ENCODE measurements around the gene CPT1B.

CPT1B gene

DNA sequence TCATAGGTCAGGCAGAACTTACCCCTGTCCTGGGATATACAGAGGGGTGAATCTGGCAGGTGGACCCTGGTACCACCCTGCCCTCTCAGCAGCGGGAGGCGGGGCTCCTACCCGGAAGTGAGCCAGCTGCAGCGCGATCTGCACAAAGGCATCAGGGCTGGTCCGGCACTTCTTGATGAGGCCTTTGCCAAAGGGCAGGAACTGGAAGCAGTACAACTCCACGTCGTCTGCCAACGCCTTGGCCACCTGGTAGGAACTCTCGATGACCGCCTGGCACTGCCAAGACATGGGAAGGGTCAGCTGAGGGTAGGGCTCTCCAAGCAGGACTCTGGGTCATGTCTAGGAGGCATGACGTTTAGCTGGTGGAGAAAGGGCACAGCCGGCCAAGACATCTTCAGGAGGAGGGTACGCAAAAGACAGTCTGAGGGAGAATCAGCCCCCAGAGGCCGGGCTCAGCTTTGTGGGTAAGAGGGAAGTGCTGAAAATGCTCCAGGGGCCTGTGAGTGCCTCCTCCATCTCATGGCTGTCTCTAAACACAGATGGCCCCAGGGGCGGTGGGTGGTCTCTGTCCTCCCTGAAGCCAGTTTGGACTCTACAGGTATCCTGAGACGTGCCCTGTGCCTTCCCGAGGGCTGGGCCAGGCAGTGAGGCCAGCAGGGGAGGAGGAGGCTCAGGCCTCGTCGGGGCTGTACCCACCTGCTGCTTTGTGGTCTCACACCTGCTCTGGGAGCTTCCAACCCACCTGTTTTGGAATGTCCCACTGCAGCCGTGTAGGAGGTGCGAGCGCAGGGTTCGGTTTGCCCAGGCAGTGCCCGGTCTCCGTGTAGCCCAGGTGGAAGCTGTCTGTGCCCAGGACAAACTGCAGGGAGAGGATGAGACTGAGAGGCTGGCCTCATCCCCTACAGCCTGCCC lies 6.7 kb downstream of the CPT1B start:
- no peak for DNase-seq (ENCODE audit: low read depth in 4 of 4, low spot score in 1 of 4)

DNA sequence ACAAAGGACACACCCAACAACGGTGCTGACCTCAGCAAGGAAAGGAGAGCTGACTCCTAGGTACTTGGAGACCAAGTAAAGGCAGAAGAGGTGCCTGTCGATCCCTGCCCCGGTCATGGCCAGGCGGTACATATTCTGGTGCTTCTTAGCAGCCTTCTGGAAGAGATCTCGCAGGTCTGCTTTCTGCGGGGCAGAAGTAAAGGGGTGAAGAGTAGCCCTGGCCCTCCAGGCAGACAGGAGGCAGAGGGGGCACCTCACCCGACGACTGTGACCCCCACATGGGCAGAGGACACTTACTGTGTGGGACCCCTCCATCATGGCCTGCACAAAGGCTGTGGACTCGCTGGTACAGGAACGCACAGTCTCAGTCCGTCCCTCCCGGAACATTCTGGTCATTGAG lies 7.4 kb downstream of the CPT1B start:
- DNase-seq (ENCODE audit: low read depth in 4 of 4, low spot score in 1 of 4): no peak

DNA sequence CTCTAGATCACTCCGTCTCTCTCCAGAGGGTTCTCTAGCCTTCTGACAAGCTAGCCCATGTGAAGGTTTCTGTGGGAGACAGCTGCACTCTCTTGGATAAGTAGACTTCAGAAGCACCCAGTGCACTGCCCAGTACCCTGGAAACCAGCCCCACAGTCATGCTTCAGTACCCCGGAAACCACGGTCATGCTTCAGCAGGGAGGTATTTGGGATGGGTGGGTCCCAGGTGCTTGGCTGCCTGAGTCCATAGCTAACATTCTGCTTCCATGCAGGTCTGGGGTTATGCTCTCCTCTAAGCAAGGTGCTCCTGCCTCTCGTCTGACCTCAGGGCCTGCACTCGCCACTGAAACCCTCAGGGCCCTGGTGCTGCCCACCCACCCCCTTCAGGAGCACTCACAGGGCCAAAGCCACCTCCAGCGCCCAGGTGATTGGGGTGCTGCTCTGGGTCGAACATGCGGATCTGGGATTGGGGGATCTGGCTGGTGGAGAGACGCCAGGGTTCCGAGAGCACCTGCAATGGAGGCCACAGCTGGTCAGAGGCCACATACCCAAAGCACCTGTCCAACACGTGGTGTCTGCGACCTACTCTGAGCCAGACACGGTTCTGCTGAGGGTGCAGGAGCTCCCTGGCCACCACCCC lies 8.2 kb downstream of the CPT1B start:
- no peak for DNase-seq (ENCODE audit: low read depth in 4 of 4, low spot score in 1 of 4)

DNA sequence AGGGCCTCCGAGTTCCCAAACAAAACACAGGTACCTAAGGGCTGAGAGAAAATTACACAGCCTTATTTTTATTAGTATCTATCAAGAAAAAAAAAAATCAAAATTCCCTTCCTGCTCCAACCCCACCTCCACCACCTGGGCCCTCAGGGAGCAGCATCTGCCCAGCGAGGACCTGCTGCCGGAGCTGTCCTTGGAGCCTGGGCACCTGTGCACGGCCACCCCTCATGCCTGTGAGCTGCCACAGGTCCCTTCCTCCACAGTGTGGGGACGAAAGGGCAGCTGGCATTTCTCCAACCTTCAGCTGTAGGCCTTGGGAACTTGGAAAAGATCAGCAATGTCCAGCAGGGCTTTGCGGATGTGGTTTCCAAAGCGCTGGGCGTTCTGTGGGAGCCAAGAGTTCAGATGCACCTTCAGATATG lies 9.2 kb downstream of the CPT1B start:
- DNase-seq (ENCODE audit: low read depth in 4 of 4, low spot score in 1 of 4): no peak

DNA sequence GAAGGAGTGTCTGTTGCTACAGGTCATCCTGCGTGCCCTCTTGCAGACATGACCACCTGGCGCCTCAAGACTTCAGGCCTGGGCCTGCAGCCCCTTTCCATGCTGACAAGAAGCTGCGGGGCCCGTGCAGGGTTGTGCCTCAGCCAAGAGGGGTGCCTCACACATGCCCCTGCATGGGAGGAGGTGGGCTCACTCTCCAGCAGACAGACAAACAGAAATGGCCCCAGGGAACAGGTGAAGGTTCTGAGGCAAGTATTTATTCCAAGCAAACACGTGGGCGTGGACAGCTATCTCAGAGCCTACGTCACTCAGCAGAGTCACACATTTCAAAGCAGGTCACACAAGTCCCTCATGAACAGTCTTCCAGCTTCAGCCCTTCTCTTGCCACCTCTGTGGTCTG lies 9.6 kb downstream of the CPT1B start:
- DNase-seq (ENCODE audit: low read depth in 4 of 4, low spot score in 1 of 4): no peak

DNA sequence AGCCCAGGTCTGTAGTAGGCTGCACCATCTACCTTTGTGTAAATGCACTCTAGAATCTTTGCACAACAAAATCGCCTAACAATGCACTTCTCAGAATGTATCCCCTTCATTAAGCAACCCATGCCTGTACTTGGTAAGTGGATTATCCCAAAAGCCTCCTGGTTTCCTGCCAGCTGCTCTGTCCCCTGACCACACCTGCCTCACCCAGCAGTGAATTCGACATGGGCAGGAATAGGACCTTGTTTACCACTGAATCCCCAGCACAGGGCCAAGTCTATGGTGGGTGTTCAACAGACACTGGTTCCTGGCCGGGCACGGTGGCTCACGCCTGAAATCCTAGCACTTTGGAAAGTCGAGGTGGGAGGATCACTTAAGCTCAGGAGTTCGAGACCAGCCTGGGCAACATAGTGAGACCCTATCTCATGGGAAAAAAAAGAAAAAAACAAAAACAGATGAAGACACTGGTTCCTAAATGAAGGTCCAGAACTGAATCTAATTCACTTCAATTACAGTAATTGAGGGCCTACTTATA lies 10.4 kb downstream of the CPT1B start:
- DNase-seq (ENCODE audit: low read depth in 4 of 4, low spot score in 1 of 4): no peak

DNA sequence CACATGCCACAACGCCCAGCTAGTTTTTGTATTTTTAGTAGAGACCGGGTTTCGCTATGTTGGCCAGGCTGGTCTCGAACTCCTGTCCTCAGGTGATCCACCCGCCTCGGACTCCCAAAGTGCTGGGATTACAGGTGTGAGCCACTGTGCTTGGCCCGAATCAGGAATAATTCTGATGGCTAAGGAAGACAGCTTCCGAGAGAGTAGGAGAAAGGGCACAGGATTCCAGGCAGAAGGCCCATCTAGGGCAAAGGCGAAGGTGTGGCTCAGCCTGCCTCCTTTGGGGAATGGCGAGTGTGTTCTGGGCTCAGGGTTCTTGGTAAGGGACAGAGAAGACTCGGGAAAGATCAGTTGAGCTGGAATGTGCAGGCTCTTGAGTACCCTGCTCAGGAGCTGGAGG lies 13.9 kb downstream of the CPT1B start:
- DNase-seq (ENCODE audit: low read depth in 4 of 4, low spot score in 1 of 4): no peak

DNA sequence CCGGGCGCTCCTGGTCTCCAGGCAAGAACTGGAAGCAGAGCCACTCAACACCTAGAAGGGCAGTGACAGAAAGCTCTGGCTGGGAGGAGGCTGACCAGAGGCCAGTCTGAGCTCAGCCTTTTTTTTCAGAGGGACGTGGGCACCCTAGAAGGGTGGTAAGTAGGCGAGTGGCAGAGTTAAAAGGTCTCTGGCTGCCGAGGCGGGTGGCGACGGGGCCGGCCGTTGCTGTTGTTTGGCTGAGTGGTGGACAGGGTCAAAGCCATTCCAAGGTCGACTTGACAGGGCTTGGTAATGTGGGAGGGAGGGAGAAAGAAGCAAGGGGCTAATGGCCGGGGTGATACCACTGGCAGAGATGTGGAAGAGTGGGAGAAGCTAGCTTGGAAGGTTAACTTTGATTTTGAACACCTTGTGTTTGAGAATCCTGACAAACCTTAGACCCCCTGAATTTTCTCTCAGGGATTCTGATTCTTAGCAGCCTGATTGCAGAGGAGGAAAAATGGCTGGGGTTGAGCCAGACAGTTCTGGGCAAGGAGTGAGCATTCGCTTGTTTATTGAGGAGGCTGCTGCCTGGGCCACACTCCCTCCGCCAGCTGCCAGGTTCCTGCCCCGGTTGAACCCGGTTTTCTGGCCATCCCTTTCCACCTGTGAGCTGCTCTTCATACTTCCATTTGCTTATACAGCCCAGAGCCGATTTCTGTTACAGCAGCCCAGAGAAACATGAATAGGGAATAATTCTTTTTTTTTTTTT lies 14.6 kb downstream of the CPT1B start:
- no peak for DNase-seq (ENCODE audit: low read depth in 4 of 4, low spot score in 1 of 4)

DNA sequence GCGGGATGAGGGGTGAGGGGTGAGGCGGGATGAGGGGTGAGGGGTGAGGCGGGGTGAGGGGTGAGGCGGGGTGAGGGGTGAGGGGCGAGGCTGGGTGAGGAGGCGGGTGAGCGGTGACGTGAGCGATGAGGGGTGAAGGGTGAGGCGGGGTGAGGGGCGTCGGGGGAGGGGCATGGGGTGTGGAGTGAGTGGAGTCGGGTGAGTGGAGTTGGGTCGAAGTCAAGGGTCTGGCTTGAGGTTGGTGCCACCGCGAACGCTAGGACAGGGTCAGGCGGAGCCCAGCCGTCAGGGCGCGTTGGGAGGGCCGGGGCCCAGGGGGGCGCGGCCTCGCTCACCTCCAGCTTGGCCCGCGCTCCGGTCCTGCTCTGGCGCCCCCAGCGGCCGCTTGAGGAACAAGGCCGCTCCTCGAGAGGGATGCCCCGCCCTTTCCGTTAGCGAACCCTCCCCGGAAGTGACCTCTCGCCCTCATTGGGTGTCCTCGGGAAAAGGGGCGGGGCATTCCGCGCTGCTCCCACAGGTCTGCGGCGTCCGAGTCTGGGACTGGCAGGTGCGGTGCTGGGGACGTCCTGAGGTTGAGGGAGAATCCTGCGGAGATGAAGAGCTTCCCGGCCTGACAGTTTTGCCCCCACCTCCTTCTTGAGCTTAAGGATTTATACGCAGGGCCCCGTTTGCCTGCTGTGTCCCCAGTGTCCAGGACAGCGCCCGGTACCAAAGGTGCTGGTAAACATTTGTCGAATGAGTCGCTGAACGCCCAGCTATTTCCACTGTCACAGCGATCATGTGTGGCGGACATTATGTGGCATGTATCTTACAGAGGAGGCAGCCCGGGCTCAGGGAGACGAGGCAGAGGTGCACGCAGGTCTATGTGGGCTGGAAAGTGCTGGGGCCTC lies 15.5 kb downstream of the CPT1B start, which contains the start of gene SYCE3:
Gene SYCE3, minus strand, starts transcription at position 397 of the 890 bp plus-strand sequence. CDS start 6,514 bp downstream, outside the sequence.
- DNase-seq (ENCODE audit: low read depth in 4 of 4, low spot score in 1 of 4): peak; percentile 97 to 98 (median 98)

DNA sequence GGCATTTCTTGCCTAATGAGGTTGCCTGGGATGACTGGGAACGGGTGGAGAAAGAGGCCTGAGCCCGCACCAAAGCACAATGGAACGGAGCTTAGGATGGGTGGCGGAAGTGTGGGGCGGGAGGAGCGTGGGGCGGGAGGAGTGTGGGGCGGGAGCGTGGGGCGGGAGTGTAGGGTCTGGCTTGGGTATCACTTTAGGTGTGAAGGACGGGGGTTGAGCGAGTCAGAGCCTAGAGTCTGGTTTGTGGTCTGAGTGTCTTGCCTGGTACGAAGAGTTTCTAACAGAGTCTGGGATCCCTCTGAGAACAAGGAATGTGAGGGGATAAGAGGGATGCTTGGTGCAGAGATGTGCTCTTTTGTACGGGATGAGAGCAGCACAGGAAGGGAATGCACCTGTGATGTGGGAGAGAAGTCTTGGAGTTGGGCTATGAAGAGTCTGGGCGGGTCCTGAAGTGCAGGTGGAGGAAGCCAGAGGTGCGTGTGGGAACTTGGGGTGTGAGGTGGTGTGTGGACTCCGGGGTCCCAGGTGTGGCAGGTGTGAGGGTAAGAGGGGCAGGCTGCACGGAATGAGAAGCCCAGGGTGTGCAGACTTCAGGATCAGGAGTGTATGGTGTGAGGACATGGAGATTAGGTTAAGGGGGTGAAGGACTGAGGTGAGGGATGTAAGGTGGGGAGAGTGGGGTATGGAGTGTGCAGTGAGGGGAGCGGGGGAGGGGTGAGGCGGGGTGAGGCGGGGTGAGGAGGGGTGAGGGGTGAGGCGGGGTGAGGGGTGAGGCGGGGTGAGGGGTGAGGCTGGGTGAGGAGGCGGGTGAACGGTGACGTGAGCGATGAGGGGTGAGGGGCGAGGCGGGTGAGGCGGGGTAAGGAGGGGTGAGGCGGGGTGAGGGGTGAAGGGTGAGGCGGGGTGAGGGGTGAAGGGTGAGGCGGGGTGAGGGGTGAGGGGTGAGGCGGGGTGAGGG lies 16.5 kb downstream of the CPT1B start:
- no peak for DNase-seq (ENCODE audit: low read depth in 4 of 4, low spot score in 1 of 4)

DNA sequence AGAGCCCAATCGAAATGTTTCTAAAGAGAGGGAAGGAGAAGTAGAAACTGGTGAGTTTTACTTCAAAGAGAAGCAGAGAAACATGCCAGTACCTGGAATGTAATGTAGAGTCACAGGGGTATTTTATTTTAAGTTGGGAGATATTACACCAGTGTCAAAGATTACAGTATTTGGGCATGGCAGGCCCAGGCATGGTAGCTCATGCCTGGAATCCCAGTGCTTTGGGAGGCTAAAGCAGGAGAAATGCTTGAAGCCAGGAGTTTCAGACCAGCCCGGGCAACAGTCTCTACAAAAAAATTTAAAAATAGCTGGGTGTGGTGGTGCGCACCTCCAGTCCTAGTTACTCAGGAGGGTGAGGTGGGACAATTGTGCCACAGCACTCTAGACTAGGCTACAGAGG lies 18.2 kb downstream of the CPT1B start:
- no peak for DNase-seq (ENCODE audit: low read depth in 4 of 4, low spot score in 1 of 4)

DNA sequence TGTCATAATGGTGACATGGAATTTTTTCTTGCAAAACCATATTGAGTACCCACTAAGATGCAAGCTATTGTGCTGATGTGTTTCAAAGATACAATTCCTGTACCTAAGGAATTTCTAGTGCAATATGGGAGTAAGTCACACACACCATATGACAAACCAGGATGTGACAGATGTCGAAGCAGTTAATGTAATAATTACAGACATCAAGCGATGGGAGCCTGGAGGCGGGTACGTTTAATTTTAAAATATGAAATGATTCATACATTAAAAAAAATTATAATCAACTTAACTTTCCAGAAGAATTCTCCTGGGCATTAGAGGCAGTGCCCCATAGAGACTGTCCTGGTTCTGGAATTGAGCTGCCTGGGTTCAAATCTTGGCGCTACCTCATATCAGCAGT lies 21.5 kb downstream of the CPT1B start:
- no peak for DNase-seq (ENCODE audit: low read depth in 4 of 4, low spot score in 1 of 4)

DNA sequence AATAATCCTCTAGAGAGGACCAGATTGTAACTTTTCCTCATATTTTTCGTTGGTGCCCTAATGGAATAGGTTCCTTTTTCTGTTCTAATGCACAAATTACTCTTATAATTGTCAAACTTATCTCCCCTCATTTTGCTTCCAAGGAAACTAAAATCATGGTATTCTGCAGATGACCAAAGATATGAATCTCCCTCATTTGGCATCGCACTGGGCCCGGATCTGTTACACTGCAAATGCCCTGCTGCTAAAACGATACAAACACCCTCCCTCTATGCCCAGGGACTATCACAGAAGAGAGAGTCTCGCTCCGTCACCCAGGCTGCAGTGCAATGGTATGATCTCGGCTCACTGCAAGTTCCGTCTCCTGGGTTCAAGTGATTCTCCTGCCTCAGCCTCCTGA lies 24.9 kb downstream of the CPT1B start:
- no peak for DNase-seq (ENCODE audit: low read depth in 4 of 4, low spot score in 1 of 4)

DNA sequence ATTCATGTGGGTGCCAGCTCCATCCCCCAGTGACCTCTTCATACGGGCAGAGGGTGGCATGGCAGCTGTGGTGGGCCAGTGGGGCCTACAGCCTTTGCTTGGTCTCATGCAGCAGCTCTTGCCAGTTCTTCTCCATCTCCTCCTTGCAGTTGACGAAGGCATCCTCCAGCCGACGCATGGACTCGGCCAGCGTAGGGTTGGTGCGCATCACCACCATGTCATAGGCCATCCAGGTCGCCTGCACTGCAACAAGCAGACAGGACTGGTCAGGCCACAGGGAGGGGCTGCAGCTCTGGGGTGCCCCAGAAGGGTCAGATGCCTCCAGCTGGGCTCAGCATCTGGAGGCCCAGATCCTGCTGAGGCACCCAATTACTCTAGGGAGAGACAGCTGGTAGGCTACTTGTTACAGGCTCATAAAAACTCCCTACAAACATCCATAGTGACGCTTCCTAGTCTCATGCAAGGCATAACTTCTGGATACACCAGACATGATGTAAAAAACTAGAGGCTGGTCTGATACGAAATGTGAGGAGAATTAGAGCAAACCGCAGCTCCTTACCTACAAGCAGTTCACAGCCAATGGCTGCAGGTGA lies 27.0 kb downstream of the CPT1B start:
- no peak for DNase-seq (ENCODE audit: low read depth in 4 of 4, low spot score in 1 of 4)

DNA sequence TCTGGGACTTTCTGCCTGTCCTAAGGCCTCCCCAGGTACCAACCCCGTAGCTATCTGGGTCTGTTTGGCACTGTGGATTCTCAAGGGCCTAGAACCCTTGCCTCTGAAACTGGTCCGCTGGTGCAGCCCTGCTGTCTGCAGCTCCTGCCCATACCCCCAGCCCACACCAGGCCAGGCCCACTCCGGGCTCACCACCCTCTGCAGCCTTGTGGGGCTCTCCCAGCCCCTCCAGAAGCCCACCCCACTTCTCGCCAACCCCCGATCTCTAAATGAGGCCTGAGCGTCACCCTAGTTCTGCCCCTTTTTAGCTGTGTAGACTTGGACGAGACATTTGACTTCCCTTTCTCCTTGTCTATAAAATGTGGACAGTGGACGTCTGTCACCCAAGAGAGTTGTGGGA lies 27.8 kb downstream of the CPT1B start:
- DNase-seq (ENCODE audit: low read depth in 4 of 4, low spot score in 1 of 4): no peak

DNA sequence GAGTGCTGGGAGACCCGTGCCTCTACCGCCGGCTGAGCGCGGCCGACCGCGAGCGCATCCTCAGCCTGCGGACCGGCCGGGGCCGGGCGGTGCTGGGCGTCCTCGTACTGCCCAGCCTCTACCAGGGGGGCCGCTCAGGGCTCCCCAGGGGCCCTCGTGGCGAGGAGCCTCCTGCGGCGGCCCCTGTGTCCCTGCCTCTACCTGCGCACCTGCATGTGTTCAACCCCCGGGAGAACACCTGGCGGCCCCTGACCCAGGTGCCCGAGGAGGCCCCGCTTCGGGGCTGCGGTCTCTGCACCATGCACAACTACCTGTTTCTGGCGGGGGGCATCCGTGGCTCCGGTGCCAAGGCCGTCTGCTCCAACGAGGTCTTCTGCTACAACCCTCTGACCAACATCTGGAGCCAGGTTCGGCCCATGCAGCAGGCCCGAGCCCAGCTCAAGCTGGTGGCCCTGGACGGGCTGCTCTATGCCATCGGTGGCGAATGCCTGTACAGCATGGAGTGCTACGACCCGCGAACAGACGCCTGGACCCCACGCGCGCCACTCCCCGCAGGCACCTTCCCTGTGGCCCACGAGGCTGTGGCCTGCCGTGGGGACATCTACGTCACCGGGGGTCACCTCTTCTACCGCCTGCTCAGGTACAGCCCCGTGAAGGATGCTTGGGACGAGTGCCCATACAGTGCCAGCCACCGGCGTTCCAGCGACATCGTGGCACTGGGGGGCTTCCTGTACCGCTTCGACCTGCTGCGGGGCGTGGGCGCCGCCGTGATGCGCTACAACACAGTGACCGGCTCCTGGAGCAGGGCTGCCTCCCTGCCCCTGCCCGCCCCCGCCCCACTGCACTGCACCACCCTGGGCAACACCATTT lies 29.1 kb downstream of the CPT1B start:
- no peak for DNase-seq (ENCODE audit: low read depth in 4 of 4, low spot score in 1 of 4)

DNA sequence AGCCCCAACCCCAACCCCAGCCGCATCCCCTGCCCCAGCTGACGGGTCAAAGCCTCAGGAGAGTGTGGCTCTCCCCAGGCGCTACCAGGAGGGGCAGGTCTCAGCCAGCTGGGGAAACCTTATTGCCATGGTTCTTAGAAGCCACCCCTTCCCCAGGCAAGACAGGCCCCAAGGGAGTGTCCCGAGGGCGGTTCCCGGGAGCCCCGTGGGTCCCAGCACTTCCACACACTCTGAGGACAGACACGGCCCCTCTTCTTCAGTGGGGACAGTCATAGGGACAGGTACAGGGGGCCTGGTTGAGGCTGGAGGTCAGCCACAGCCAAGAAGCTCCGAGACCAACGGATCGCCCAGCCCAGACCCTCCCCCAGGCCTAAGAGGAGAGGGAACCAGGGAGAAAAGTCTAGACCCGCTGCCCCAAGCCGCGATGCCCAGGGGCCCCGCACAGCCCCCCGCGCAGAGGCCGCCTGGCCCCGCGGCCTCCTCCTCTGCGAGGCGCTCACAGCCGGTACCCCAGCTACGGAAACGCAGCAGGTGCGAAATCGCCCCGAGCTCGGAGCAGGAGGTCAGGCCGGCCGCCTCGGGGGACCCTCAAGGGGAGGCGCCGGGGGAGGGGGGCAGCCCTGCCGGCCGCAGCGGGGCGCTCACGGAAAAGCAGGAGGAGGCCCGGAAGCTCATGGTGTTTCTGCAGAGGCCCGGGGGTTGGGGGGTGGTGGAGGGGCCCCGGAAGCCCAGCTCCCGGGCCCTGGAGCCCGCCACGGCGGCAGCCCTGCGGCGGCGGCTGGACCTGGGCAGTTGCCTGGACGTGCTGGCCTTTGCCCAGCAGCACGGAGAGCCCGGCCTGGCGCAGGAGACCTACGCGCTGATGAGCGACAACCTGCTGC lies 29.9 kb downstream of the CPT1B start:
- no peak for DNase-seq (ENCODE audit: low read depth in 4 of 4, low spot score in 1 of 4)
